Kidney epithelial cell (primary cell): ENCODE data around the gene RERGL. TPM values are rescaled to one million over a fixed set of nuclear protein-coding genes. Genes with fewer than 3 reads are reported as not detected.
"Not testable (repeated sequence)": the region's sequence is repeated elsewhere in the genome, so short reads cannot be mapped to it uniquely, and the experiment has no call there.

ENCODE experiments used
- DNase-seq: peaks from one replicate; pipeline ENCODE4 v3.0.0-alpha.2; 2010; ENCODE audit warnings: low read depth
- H3K27me3 ChIP-seq: 2 replicates; pipeline ENCODE4 v1.6.0; 2011; ENCODE audit warnings: low read length; ENCODE audit not compliant: control insufficient read depth, insufficient read depth
- H3K36me3 ChIP-seq: 2 replicates; pipeline ENCODE4 v1.5.1; 2011; ENCODE audit warnings: low read length; ENCODE audit not compliant: control insufficient read depth, insufficient read depth
- H3K4me3 ChIP-seq: 2 replicates; pipeline ENCODE4 v1.5.1; 2011; ENCODE audit warnings: low read depth, mild to moderate bottlenecking, control low read depth, low read length
- CTCF ChIP-seq: IDR thresholded peaks from 2 replicates; pipeline ENCODE4 v1.5.1; 2011; ENCODE audit warnings: mild to moderate bottlenecking, moderate library complexity, low read length, control low read depth, inconsistent platforms; ENCODE audit not compliant: insufficient read depth, poor library complexity, severe bottlenecking
- total RNA-seq: library from RNA; depleted of rRNA; stranded (reverse); fragments of >200 nt; gene quantifications from 2 replicates; pipeline ENCODE4 v1.2.3, GENCODE V29; 2015

RERGL gene
- total RNA-seq, 1 donor from 2014 or later: not detected

DNA sequence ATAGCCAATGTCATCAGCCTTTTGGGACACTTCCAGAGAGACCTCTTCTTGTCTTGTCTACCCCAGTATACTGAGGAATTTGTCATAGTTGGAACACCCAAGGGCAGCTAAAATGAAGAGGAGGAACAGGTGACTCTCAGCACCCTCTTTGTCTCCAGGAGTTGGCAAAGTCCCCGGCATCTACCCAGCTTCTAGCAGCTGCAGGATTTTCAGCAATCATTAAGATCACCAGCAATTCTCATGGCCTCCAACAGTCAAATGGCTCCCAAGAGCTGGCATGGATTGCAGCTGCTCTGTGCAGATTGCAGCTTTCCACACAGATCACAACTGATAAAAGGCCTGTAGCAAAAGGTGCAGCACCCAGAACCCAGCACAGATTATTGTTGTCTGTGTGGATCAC lies 32.9 kb downstream of the RERGL start:
- no peaks in the 10 kb centered on the region for H3K27me3 ChIP-seq
- no peak overlapping the region for H3K4me3 ChIP-seq
- TF ChIP-seq CTCF: no peak
- no peak for DNase-seq
- no peaks in the 10 kb centered on the region for H3K36me3 ChIP-seq

DNA sequence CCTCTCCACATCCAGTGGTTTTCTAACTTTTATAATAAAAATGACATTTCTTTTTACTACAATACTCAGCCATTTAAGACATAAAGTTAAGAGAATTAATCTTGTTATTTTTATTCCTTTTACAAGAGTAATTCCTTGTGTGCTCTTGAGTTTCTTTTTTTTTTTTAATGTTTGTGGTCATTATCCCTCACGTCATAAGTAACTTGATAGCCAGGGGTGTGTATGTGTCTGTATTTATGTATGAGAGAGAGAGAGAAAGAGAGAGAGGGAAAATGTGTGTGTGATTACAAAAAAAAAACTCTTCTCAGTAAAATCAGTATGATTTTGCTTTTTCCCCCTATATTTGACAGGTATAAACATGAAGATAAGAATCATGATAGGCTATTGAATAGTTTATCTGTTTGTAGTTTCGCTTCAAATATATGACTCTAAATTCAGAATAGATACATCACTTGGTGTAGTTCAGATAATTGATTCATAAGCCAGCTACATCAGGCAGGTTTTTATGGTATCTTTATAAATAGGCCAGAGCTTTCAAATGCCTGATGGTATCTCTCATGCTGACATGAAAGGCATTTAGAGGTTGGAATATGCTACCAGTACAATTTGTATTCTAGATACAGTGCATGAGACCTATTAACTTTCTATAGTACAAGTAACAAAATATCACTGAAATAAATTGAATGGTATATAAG lies 34.9 kb downstream of the RERGL start:
- H3K36me3 ChIP-seq: no peaks in the 10 kb centered on the region
- no peak for DNase-seq
- no peak overlapping the region for H3K4me3 ChIP-seq
- no peak for TF ChIP-seq CTCF
- H3K27me3 ChIP-seq: no peaks in the 10 kb centered on the region

- DNase-seq: no peak
- TF ChIP-seq CTCF: no peak
- Histone ChIP-seq H3K27me3 (no peaks in the 10 kb centered on the region), H3K4me3 (no peak overlapping the region), H3K36me3 (no peaks in the 10 kb centered on the region)
These were observed 44.5 kb downstream of the RERGL start for GRCh38 chr12:18045446-18045992.

GRCh38 chr12:18040060-18040742 lies 49.8 kb downstream of the RERGL start:
- H3K4me3 ChIP-seq, H3K27me3 ChIP-seq, DNase-seq: not testable (repeated sequence)

More at GRCh38 chr12:18040060-18040742, 49.8 kb downstream of the RERGL start:
- not testable (repeated sequence) for H3K36me3 ChIP-seq

Other genes starting within 250 kb of the RERGL start
- gene PIK3C2G, start 171.3 kb upstream of the RERGL start, total RNA-seq: 0.07 and 0.13 TPM in 2 replicates